ENCODE data around the gene TIMM44.

DNA sequence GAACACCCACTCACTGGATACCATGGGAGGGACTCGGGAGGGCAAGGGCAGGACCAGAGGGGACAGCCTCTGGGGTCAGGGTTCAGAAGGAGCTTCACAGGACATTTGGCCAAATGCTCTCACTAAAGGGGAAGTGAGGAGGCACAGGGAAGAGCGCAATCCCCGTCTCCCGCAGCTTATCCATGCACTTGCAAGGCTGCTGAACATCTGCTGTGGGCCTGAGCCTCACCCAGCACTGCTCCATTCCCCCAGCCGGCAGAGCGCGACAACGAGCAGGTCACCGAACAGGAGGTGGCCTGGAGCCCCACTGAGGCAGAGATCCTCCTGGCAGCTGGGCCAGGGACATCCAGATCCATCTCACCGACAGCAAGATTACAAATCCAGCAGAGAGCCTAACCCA lies 38.6 kb upstream of the TIMM44 start:
- no peak for TF ChIP-seq POLR2A (IDR thresholded peaks at IDR 0.05; ENCODE audit: control extremely low read depth in 1 of 2, low read depth in 2 of 2, low read length in 2 of 2)
- TF ChIP-seq YY1 (IDR thresholded peaks at IDR 0.05; ENCODE audit: low read depth, low read length): no peak
- TF ChIP-seq EZH2 (IDR thresholded peaks at IDR 0.05; ENCODE audit: low read depth, low read length, severe bottlenecking): no peak
- no peak for TF ChIP-seq RFX5 (IDR thresholded peaks at IDR 0.05; ENCODE audit: borderline replicate concordance, low read depth, low read length)
- no peak for TF ChIP-seq HDAC6 (IDR thresholded peaks at IDR 0.05; ENCODE audit: low read depth, low read length)
- TF ChIP-seq PHF8 (conservative IDR thresholded peaks at IDR 0.05; ENCODE audit: low read depth, low read length): no peak
- TF ChIP-seq, protein P1, sequence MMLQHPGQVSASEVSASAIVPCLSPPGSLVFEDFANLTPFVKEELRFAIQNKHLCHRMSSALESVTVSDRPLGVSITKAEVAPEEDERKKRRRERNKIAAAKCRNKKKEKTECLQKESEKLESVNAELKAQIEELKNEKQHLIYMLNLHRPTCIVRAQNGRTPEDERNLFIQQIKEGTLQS (IDR thresholded peaks at IDR 0.05; ENCODE audit: insufficient read depth, low read depth, low read length): no peak
- TF ChIP-seq, protein P2, sequence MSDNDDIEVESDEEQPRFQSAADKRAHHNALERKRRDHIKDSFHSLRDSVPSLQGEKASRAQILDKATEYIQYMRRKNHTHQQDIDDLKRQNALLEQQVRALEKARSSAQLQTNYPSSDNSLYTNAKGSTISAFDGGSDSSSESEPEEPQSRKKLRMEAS (IDR thresholded peaks at IDR 0.05): no peak
- TF ChIP-seq, protein P3, sequence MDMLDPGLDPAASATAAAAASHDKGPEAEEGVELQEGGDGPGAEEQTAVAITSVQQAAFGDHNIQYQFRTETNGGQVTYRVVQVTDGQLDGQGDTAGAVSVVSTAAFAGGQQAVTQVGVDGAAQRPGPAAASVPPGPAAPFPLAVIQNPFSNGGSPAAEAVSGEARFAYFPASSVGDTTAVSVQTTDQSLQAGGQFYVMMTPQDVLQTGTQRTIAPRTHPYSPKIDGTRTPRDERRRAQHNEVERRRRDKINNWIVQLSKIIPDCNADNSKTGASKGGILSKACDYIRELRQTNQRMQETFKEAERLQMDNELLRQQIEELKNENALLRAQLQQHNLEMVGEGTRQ (IDR thresholded peaks at IDR 0.05; ENCODE audit: low read length): no peak
- no peak for TF ChIP-seq GABPA (IDR thresholded peaks at IDR 0.05; ENCODE audit: borderline replicate concordance, insufficient read depth, low read length)
- no peak for TF ChIP-seq SIN3A (conservative IDR thresholded peaks at IDR 0.05 in 1 of 2, IDR thresholded peaks at IDR 0.05 in 1 of 2; ENCODE audit: low read depth in 1 of 2, low read length in 2 of 2)
- no peak for TF ChIP-seq HDAC2 (IDR thresholded peaks at IDR 0.05; ENCODE audit: borderline replicate concordance in 1 of 2, low read depth in 2 of 2, low read length in 2 of 2)
